NCI-H1436 (cell line): Measurements from ENCODE around the gene NCKAP1.
"Not testable (repeated sequence)": the region's sequence is repeated elsewhere in the genome, so short reads cannot be mapped to it uniquely, and the experiment has no call there.

Source experiments
- DNase-seq: peaks from one replicate; lab custom pipeline; 2025; lab: John Stamatoyannopoulos, UW

NCKAP1 gene

DNA sequence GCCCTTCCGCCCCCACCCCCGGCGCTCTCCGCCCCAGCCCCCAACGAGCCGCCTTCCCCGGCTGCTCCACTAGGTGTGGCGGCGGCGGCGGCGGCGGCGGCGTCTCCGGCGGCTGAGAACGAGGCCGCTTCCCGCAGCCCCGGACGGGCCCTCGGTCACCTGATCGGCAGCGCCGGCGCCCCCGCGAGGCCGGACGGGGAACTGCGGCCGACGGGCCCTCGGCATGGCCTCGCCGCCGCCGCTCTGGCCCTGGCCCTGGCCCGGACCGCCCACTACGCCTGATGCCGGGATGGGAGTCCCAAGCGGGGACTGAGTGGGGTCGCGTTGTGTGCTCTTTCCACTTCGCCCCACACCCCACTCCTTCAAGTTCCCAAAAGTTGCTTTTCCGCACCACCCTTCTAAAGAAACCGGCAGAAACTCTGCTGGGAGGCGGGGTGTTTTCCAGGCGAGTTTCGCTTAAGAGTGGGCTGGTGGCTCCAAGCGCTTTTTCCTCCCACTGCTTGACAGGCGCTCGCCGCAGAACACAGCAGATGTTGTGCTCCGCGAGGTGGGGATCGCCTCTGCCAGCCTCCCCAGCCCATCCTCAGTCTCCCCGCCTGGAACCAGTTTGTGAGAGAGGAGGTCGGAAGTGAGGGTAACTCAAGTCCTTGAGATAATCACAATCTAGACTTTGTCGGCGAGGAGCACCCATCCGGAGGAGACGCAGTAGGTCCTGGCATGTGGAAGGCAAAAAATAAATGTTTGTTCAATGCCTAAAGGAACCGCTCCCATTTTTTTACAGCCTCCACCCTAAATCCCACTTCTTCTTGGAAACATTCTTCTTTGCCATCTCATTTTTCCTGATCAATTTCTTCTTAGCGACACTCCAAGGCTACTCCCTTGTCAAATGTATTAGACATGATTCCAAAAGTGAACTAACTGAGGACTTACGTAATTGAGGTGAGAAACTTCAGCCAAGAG lies at the start of gene NCKAP1:
NCKAP1 (minus strand) TSS at position 117 of the 960 bp plus-strand sequence. CDS start 358 bp downstream, outside the sequence.
- DNase-seq: peak; percentile 83

GRCh38 chr2:183081911-183082310 lies 43.7 kb upstream of the NCKAP1 start:
- DNase-seq: no peak

DNA sequence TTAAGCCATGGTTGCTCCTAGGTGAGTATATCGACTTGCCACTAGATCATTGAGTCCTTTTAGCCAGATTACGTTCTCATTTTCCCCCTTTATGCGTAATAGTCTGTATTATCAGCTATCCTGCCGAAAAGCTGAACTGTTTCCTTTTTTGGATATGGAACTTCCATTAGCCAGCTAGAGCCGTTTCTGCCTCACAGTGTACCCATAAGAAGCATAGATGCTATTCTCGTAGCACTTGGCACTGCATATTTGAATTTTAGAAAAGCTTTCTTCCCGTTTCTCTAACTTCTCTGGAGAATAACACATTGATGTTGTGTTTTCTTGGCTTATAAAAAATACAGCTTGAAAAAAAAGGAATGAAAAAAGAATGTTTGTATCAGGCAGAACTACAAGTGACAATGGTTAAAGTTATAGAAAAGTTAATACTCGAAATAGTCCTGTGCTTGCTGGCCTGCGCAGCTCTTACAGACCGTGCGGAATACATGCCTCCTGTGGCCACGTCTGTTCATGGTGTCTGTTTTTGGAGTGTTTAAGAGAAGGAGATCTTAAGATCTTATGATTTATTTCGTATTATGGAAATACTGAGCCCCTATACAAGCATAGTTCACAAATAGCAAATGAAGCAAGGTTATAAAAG lies 41.0 kb upstream of the NCKAP1 start:
- DNase-seq: no peak

DNA sequence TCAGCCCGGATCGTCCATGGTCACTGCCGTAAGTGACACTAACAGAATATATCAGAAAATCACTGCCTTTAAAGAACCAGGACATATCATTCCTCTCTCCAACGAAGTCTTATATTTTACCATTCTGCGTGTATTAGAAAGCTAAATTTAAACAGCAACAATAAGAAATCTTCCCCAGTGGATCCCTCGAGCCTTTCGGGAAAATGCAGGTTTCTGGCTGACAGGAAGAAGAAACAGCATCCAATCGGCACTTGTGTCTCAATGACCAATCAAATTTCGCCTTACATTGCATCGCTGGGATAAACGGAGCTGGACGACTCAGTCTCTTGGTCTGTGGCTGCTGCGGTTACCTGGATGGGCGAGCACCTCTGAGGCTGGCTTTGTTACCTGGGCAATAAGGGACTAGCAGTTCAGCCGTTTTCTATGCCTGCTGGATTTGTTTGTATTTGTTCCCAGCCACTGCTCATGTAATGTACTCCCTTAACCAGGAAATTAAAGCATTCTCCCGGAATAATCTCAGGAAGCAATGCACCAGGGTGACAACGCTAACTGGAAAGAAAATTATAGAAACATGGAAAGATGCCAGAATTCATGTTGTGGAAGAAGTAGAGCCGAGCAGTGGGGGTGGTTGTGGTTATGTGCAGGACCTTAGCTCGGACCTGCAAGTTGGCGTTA lies 40.3 kb upstream of the NCKAP1 start, which contains the start of gene DUSP19:
DUSP19 (plus strand) TSS at position 284 of the 675 bp plus-strand sequence; CDS start at position 471, 187 bp downstream.
- DNase-seq: peak; percentile 89

DNA sequence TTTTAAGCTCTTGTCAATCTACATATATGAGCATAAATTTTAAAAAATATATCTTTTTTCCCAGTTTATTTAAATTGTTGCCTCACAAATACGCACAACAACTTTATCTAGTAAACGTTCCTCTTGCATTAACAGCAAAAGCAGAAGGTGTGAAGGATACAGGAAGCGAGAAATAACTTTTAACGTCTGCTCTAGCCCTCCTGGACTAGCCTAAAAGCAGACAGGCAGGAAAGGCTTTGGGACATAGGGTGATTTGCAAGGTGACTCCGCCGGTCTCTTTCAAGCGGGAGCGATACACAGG lies 39.9 kb upstream of the NCKAP1 start:
- DNase-seq: peak; percentile 46

DNA sequence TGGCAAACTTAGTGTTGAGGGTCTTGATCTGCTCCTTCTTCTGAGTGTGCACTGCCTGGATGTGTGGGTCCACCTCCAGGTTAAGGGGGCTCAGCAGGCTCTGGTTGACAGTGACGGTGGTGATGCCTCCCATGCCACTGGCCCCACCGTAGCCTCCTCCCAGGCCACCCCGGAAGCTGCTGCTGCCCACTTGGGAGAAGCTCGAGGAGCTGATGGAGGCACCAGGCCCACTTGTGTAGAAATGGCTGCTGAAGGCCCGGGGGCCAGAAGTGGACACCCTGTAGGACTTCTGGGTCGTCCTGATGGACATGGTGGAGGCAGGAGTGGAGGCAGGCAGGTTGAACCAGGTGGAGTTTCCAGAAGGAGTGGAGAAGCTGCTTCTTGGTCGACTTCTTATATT lies 33.9 kb upstream of the NCKAP1 start:
- no peak for DNase-seq

DNA sequence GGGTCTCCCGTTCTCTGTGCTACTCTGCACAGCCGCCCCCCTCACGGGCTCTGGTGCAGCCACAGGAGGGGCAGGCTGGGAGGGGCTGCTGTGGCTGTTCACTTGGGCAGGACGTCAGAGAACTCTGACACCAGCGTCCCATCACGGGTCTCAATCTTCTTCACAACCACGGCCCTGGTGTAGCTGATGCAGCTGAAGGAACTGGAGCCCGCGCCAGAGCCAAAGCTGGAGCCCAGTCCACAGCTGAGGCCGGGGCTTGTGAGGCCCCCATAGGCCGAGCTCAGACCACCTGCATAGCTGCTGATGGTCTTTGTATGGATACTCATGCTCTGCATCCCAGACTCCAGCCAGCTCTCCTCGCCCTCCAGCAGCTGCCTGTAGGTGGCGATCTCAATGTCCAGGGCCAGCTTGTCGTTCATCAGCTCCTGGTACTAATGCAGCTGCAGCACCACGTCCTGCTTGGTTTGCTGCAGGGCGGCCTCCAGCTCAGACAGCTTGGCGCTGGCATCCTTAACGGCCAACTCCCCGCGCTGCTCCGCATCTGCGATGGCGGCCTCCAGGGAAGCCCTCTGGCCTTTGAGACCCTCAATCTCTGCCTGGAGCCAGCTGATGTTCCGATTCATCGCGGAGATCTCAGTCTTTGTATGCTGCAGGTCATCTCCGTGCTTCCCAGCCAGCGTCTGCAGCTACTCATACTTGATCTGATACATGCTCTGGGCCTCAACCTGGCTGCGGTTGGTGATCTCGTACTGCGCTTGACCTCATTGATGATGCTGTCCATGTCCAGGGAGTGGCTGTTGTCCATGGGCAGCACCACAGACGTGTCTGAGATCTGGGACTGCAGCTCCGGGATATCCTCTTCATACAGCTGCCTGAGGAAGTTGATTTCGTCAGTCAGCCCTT lies 32.9 kb upstream of the NCKAP1 start:
- no peak for DNase-seq

DNA sequence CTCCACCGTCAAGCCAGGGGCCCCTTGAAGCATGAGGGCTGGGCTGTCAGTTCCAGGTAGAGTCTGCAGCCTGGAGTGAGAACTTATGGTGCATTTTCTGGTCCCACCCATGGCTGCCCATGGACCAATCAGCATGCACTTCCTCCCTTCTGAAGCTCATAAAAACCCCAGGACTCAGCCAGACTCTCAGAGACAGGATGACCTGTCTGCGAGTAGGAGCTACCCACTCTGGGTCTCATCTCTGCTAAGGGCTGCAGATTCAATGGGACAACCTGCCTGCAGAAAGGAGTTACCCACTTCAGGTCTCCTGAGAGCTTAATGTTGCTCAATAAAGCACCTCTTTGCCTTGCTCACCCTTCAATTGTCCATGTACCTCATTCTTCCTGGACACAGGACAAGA lies 30.9 kb upstream of the NCKAP1 start:
- no peak for DNase-seq

GRCh38 chr2:183068561-183068960 lies 30.3 kb upstream of the NCKAP1 start:
- DNase-seq: no peak

DNA sequence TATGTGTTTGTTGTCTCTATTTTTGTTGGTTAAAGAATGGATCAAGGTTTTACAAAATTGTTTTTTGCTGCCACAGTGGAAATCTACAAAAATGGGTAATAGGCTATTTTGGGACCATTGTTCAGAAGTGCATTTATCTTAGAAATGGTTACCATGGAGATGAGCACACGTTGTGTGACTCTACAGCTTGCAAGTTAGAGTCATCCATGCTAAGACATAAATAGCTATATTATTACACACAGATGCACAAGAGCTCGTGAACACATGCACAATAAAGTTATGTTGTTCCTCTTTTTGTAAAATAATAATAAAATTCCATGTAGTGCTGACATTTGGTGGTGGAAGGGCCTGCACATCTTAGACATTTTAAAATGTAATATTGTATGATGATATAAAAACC lies 24.8 kb upstream of the NCKAP1 start:
- DNase-seq: no peak

DNA sequence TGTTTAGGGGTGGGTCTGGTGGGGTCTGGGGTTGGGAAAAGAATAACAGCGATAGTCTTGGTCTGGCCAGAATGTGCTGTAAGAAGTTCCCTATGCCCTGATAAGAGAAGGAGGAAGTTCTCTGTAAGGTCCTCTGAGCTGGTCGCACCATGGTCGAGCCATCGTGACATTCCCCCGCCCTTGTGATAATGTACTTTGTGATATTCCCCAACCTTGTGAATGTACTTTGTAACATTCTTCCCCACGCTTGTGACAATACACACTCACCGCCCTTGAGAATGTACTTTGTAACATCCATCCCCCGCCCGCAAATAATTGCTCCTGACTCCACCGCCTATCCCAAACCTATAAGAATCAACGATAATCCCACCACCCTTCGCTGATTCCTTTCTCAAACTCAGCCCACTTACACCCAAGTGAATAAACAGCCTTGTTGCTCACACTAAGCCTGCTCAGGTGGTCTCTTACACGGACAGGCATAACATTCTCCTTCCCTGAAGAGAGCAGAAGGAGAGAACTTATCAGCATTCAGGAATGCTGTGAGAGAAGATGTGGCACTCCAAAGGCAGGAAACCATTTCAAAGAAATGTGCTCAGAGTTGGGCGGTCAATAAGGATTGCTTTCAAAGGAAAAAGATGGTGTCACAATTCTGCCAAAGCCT lies 22.4 kb upstream of the NCKAP1 start:
- DNase-seq: no peak

GRCh38 chr2:183059561-183059960 lies 21.3 kb upstream of the NCKAP1 start:
- DNase-seq: no peak

DNA sequence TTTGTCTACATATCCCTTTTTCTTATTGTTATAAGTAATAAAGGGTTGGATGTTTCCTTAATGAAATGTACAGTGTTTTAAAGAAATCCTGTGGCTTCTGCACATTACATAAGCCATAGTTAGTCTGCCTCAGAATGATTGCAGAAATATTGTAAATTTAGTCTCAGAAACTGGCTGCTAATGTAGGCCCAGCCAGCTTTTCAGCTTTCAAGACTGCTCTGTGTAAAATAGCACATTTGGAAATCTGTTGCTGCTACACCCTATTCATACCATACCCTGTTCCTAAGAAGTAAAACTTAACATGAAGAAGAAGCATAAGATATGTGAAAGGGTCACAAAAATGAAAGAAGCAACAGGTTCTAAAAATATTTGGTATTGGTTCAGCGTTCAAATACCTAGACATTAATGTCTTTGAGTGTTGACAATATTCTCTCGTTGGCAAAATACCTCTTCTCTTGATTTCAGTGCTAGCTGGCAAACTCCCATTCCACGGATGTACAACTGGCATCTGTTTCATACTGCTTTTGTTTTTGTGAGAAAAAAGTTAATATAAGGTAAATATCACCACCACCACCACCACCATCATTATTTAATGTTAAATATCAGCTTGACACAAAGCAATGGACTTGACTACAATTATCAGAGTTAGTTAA lies 19.2 kb upstream of the NCKAP1 start:
- no peak for DNase-seq

DNA sequence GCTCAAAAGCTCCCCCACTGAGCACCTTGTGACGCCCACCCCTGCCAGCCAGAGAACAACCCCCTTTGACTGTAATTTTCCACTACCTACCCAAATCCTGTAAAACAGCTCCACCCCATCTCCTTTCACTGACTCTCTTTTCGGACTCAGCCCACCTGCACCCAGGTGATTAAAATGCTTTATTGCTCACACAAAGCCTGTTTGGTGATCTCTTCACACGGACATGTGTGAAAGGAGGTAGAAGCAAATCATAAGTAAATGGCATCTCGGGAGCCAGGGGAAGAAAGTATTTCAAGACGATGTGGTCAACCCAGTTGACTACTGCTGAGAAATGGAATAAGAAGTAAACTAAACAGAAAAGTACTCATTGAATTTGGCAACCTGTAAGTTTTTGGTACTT lies 11.2 kb upstream of the NCKAP1 start:
- no peak for DNase-seq

GRCh38 chr2:183047486-183048125 lies 9.3 kb upstream of the NCKAP1 start:
- not testable (repeated sequence) for DNase-seq

- not testable (repeated sequence) for DNase-seq
These were observed 5.3 kb upstream of the NCKAP1 start for GRCh38 chr2:183043580-183043979.

DNA sequence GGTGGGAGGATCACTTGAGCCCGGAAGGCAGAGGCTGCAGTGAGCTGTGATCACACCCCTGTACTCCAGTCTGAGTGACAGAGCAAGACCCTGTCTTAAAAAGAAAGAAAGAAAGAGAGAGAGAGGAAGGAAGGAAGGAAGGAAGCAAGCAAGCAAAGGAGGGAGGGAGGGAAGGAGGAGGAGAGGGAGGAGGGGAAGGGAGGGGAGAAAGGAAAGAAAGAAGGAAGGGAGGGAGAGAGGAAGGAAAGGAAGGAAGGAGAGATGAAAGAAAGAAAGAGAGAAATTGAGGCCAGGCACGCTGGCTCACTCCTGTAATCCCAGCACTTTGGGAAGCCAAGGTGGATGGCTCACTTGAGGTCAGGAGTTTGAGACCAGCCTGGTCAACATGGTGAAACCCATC lies 2.3 kb upstream of the NCKAP1 start:
- no peak for DNase-seq

GRCh38 chr2:183037553-183038340 lies 510 bp downstream of the NCKAP1 start:
- peak; percentile 59 for DNase-seq

- no peak for DNase-seq
These were observed 1.1 kb downstream of the NCKAP1 start for GRCh38 chr2:183037074-183037552.
